Body of pancreas (tissue), 4 donors: ENCODE results near the gene MTRF1L.

Experiments used
- POLR2A ChIP-seq, 3 donors: fragments of 450-650 bp; IDR thresholded peaks; one replicate each; pipeline ENCODE4 v1.6.1; 2016; ENCODE audit warnings: antibody characterized with exemption in 3 of 3, mild to moderate bottlenecking in 2 of 3
- TF ChIP-seq, protein P1 (sequence below), 7 experiments: fragments of 450-650 bp in 4 of 7; fragments of 200-600 bp in 3 of 7; sonication (generic) in 3 of 7; IDR thresholded peaks; one replicate each; pipeline ENCODE4 v1.5.1; 2016 to 2019; ENCODE audit warnings: antibody characterized with exemption in 7 of 7

DNA sequence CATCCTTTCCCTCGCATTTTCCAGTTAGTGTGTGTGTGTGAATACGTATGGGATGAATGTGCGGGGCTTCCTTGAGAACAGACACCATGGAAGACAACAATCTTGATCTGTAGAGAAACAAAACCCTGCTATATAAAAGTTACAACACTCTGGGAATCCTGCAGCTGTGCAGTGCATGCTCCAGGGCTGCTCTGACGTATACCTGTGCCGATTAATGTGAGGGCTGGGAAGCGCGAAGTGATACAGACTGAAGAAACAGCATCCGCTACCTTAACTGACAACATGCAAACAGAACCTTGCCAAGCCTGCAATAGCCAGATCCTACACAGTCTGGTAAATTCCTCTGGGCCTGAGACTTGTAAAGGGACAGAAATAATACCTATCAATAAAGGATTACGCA is 31.6 kb upstream of the MTRF1L start:
- TF ChIP-seq, protein P1, sequence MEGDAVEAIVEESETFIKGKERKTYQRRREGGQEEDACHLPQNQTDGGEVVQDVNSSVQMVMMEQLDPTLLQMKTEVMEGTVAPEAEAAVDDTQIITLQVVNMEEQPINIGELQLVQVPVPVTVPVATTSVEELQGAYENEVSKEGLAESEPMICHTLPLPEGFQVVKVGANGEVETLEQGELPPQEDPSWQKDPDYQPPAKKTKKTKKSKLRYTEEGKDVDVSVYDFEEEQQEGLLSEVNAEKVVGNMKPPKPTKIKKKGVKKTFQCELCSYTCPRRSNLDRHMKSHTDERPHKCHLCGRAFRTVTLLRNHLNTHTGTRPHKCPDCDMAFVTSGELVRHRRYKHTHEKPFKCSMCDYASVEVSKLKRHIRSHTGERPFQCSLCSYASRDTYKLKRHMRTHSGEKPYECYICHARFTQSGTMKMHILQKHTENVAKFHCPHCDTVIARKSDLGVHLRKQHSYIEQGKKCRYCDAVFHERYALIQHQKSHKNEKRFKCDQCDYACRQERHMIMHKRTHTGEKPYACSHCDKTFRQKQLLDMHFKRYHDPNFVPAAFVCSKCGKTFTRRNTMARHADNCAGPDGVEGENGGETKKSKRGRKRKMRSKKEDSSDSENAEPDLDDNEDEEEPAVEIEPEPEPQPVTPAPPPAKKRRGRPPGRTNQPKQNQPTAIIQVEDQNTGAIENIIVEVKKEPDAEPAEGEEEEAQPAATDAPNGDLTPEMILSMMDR (IDR thresholded peaks at IDR 0.05), result no peak
- TF ChIP-seq POLR2A (IDR thresholded peaks at IDR 0.05), result no peak
